ENCODE measurements around the gene EIF5. TPM values are rescaled to one million over a fixed set of nuclear protein-coding genes. Genes with fewer than 3 reads are reported as not detected.

EIF5 gene
- total and polyA plus RNA-seq, 2 of the 4 experiments (the other 2 are of a cell fraction), result 181 to 241 TPM

GRCh38 chr14:103294091-103294490 is 39.9 kb upstream of the EIF5 start:
- Histone ChIP-seq H2AFZ (replicated peaks; ENCODE audit: low read length, poor library complexity) (peak overlapping the region; percentile 51), H3K36me3 (ENCODE audit: control insufficient read depth, insufficient read depth, low read length) (no peaks in the 10 kb centered on the region), H2BK120ac (ENCODE audit: low read depth, low read length) (no peak overlapping the region), H3K9ac (ENCODE audit: low read depth, low read length) (no peak overlapping the region), H3K4me2 (ENCODE audit: low read depth, low read length) (no peak overlapping the region), H4K5ac (ENCODE audit: low read depth, low read length) (no peak overlapping the region), H3K18ac (ENCODE audit: low read depth, low read length) (no peak overlapping the region), H4K91ac (ENCODE audit: insufficient read depth, low read depth, low read length) (no peak overlapping the region), H2AK5ac (ENCODE audit: low read depth, low read length) (no peak overlapping the region), H3K14ac (replicated peaks; ENCODE audit: low read depth, low read length) (no peak overlapping the region), H3K9me1 (ENCODE audit: insufficient read depth, low read length) (0 out of 2 replicates have a peak, but pooled peaks cover 2% of the 10 kb centered on the region), H4K8ac (ENCODE audit: low read depth in 2 of 2, low read length in 2 of 2) (no peak overlapping the region), H3K4ac (ENCODE audit: low read depth, low read length) (no peak overlapping the region), H3K9me3 (ENCODE audit: control insufficient read depth, insufficient read depth, low read length) (no peaks in the 10 kb centered on the region), H4K20me1 (ENCODE audit: insufficient read depth, low read length) (no peaks in the 10 kb centered on the region; the same call in 1 of the 2 replicates), H3K23ac (ENCODE audit: low read depth, low read length) (no peak overlapping the region), H3K4me1 (ENCODE audit: control insufficient read depth, insufficient read depth, low read length) (no peaks in the 10 kb centered on the region), H3K79me1 (ENCODE audit: low read depth in 1 of 2, low read length in 2 of 2) (no peaks in the 10 kb centered on the region), H2AK9ac (replicated peaks; ENCODE audit: low read depth, low read length, poor library complexity) (no peak overlapping the region), H2BK5ac (ENCODE audit: low read depth, low read length, poor library complexity, severe bottlenecking) (no peak overlapping the region), H3K4me3 (ENCODE audit: insufficient read depth, low read depth, low read length) (no peak overlapping the region), H3K27me3 (ENCODE audit: control insufficient read depth, insufficient read depth, low read length) (peaks cover 31% of the 10 kb centered on the region), H2BK15ac (ENCODE audit: low read depth, low read length) (no peak overlapping the region), H3K27ac (ENCODE audit: insufficient read depth, low read length) (no peak overlapping the region), H3K56ac (ENCODE audit: extremely low read depth, insufficient read depth, low read length) (no peak overlapping the region), H2BK20ac (ENCODE audit: low read depth, low read length) (no peak overlapping the region)
- TF ChIP-seq SMC3 (IDR thresholded peaks at IDR 0.05; ENCODE audit: low read depth, low read length) (no peak), RCOR1 (IDR thresholded peaks at IDR 0.05; ENCODE audit: insufficient replicate concordance, low read length) (no peak), CTCF (conservative IDR thresholded peaks at IDR 0.05; ENCODE audit: low read depth, low read length) (no peak), RFX5 (IDR thresholded peaks at IDR 0.05; ENCODE audit: low read depth, low read length) (no peak), ELK1 (IDR thresholded peaks at IDR 0.05; ENCODE audit: borderline replicate concordance, low read depth, low read length) (no peak)
- intact Hi-C loops (cut with micrococcal nuclease), result no loop called here
- ChIA-PET POLR2A (ENCODE audit: unreplicated experiment) (no interaction called here), CTCF (interaction anchor here (1.3 kb wide), 1 partner anchor 12 kb away, joined by 3 read pairs; no protein-coding TSS in a partner anchor)
- in situ Hi-C loops (cut with MboI; ENCODE audit: low sequenced_read_pairs), result loop anchor here (5.0 kb wide), 2 partner anchors 107 to 217 kb away; no protein-coding TSS in a partner anchor
- no TSS peak for BruUV-seq (replicated peaks)
- ATAC-seq (ENCODE audit: low read depth), result no peak
- no peak for DNase-seq
- dilution Hi-C loops (cut with HindIII; ENCODE audit: low sequenced_read_pairs, unreplicated experiment), result no loop called here
- 100% methylated on average over 1 of the region's 11 CpGs; no CpG with 5 or more reads in 1 of the 2 experiments for WGBS, 2 experiments (ENCODE audit: extremely low coverage in 2 of 2, insufficient read length in 1 of 2)
